Loucy (cell line): ENCODE results near the gene CERK.

ENCODE experiments used
- H2AFZ ChIP-seq: fragments of 200-600 bp; sonication (generic); 2 replicates; pipeline ENCODE4 v1.6.0; 2016; ENCODE audit warnings: antibody characterized with exemption, mild to moderate bottlenecking, low read length, moderate library complexity
- H3F3A ChIP-seq: fragments of 200-600 bp; 2 replicates; pipeline ENCODE4 v1.6.0; 2016; ENCODE audit warnings: antibody characterized with exemption, low read depth, mild to moderate bottlenecking
- H3K27me3 ChIP-seq: fragments of 200-600 bp; sonication (generic); 2 replicates; pipeline ENCODE4 v1.6.1; 2014; ENCODE audit warnings: low read length, mild to moderate bottlenecking; ENCODE audit not compliant: insufficient read depth, poor library complexity, severe bottlenecking
- H3K36me3 ChIP-seq: fragments of 200-600 bp; sonication (generic); 2 replicates; pipeline ENCODE4 v1.6.1; 2016; ENCODE audit warnings: low read length; ENCODE audit not compliant: insufficient read depth
- H3K4me1 ChIP-seq: fragments of 200-600 bp; sonication (generic); 2 replicates; pipeline ENCODE4 v1.5.1; 2014; ENCODE audit warnings: low read length, mild to moderate bottlenecking; ENCODE audit not compliant: insufficient read depth, poor library complexity, severe bottlenecking
- H3K4me2 ChIP-seq: fragments of 200-600 bp; sonication (generic); 2 replicates; pipeline ENCODE4 v1.6.0; 2014; ENCODE audit warnings: antibody characterized with exemption, low read length, low read depth, mild to moderate bottlenecking; ENCODE audit not compliant: poor library complexity, severe bottlenecking
- H3K4me3 ChIP-seq: fragments of 200-600 bp; sonication (generic); 2 replicates; pipeline ENCODE4 v1.5.1; 2014; ENCODE audit warnings: low read length, mild to moderate bottlenecking, mixed read lengths; ENCODE audit not compliant: poor library complexity, severe bottlenecking
- H3K79me2 ChIP-seq: fragments of 200-600 bp; sonication (generic); 2 replicates; pipeline ENCODE4 v1.6.1; 2014; ENCODE audit warnings: low read length; ENCODE audit not compliant: insufficient read depth
- H3K9ac ChIP-seq: fragments of 200-600 bp; sonication (generic); 2 replicates; pipeline ENCODE4 v1.6.0; 2014; ENCODE audit warnings: mild to moderate bottlenecking, low read depth, low read length, moderate library complexity; ENCODE audit not compliant: poor library complexity, severe bottlenecking
- H3K9me2 ChIP-seq: fragments of 200-600 bp; sonication (generic); replicated peaks from 2 replicates; pipeline ENCODE4 v1.6.1; 2016; ENCODE audit warnings: low read depth, low read length, mixed read lengths
- H3K9me3 ChIP-seq: fragments of 200-600 bp; sonication (generic); 2 replicates; pipeline ENCODE4 v1.6.1; 2014; ENCODE audit warnings: mild to moderate bottlenecking, antibody characterized with exemption, low read length, low read depth; ENCODE audit not compliant: insufficient read depth
- H4K20me1 ChIP-seq: fragments of 200-600 bp; sonication (generic); 2 replicates; pipeline ENCODE4 v1.6.0; 2014; ENCODE audit warnings: antibody characterized with exemption, low read length, mild to moderate bottlenecking; ENCODE audit not compliant: insufficient read depth, poor library complexity, severe bottlenecking
- EZH2phosphoT487 ChIP-seq: fragments of 200-600 bp; IDR thresholded peaks from 2 replicates; pipeline ENCODE4 v1.6.1; 2018; ENCODE audit warnings: antibody characterized with exemption, mild to moderate bottlenecking, moderate library complexity, borderline replicate concordance
- TF ChIP-seq, protein P1 (sequence below): fragments of 200-600 bp; sonication (generic); conservative IDR thresholded peaks from 2 replicates; pipeline ENCODE4 v1.5.1; 2014; ENCODE audit warnings: mild to moderate bottlenecking, antibody characterized with exemption, low read length

Gene CERK

DNA sequence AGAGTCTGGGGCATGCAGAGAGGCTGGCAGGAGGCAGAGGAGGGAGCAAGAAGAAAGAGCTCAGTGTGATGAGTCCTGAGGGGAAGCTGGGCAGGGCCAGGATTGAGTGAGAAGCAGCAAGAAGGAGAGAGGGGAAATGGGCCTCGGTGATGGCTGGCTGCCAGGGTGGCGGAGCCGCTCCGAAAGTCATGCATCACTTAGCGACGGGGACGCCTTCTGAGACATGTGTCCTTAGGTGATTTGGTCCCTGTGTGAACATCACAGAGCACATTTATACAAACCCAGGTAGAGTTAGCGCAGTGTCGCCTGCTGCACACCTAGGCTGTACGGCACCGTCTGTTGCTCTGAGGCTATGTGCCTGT lies 39.5 kb upstream of the CERK start:
- Histone ChIP-seq H3K36me3 (no peaks in the 10 kb centered on the region), H3K9ac (no peak overlapping the region), H3K9me3 (no peaks in the 10 kb centered on the region), H3F3A (no peaks in the 10 kb centered on the region), H3K27me3 (no peaks in the 10 kb centered on the region), H3K79me2 (peaks cover 86% of the 10 kb centered on the region; the same call in 1 of the 2 replicates), H2AFZ (no peak overlapping the region), H4K20me1 (peaks cover 3% of the 10 kb centered on the region), H3K9me2 (no peaks in the 10 kb centered on the region), H3K4me2 (no peak overlapping the region), H3K4me3 (no peak overlapping the region), H3K4me1 (peaks cover 4% of the 10 kb centered on the region)
- no peak for TF ChIP-seq EZH2phosphoT487
- TF ChIP-seq, protein P1, sequence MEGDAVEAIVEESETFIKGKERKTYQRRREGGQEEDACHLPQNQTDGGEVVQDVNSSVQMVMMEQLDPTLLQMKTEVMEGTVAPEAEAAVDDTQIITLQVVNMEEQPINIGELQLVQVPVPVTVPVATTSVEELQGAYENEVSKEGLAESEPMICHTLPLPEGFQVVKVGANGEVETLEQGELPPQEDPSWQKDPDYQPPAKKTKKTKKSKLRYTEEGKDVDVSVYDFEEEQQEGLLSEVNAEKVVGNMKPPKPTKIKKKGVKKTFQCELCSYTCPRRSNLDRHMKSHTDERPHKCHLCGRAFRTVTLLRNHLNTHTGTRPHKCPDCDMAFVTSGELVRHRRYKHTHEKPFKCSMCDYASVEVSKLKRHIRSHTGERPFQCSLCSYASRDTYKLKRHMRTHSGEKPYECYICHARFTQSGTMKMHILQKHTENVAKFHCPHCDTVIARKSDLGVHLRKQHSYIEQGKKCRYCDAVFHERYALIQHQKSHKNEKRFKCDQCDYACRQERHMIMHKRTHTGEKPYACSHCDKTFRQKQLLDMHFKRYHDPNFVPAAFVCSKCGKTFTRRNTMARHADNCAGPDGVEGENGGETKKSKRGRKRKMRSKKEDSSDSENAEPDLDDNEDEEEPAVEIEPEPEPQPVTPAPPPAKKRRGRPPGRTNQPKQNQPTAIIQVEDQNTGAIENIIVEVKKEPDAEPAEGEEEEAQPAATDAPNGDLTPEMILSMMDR, result no peak

DNA sequence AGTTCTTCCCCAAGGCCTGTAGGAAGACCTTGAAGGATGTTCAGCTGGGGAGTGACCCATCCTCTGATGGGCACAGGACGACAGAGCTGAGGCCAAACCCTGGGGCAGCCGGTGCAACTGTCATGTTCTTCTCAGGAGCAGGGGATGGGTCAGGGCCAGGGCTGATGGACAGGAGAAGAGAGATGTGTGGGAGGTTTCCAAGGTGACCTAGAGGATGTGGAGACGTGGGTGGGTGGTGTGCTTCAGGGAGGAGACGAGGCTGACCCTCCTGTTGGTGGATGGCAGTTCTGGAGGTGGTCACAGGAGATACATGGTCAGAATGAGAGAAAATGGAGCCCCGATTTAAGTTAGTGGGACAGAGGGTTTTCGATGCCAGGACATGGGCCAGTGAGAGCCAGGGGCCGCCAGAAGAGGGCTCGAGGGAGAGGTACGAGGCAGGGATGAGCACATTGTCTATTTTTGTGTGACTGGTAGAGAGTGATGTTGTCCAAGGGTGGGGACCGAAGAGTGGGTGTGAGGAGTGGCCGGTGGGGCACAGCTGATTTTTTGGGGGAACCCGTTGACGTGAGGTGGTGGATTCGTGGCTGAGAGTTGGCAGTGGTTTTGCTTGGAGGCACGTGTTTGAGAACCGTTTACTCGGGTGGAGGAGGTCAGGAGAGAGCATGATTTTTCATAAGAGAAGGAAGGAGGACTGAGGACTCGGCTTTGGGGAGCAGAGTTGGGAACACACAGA lies 39.0 kb upstream of the CERK start:
- Histone ChIP-seq H3K4me3 (no peak overlapping the region), H2AFZ (no peak overlapping the region), H3F3A (no peaks in the 10 kb centered on the region), H3K4me2 (no peak overlapping the region), H3K27me3 (no peaks in the 10 kb centered on the region), H3K4me1 (peaks cover 4% of the 10 kb centered on the region), H3K9me2 (no peaks in the 10 kb centered on the region), H3K79me2 (peaks cover 83% of the 10 kb centered on the region; the same call in 1 of the 2 replicates), H3K36me3 (no peaks in the 10 kb centered on the region), H3K9ac (no peak overlapping the region), H4K20me1 (peaks cover 3% of the 10 kb centered on the region), H3K9me3 (no peaks in the 10 kb centered on the region)
- no peak for TF ChIP-seq EZH2phosphoT487
- TF ChIP-seq, protein P1, result no peak

DNA sequence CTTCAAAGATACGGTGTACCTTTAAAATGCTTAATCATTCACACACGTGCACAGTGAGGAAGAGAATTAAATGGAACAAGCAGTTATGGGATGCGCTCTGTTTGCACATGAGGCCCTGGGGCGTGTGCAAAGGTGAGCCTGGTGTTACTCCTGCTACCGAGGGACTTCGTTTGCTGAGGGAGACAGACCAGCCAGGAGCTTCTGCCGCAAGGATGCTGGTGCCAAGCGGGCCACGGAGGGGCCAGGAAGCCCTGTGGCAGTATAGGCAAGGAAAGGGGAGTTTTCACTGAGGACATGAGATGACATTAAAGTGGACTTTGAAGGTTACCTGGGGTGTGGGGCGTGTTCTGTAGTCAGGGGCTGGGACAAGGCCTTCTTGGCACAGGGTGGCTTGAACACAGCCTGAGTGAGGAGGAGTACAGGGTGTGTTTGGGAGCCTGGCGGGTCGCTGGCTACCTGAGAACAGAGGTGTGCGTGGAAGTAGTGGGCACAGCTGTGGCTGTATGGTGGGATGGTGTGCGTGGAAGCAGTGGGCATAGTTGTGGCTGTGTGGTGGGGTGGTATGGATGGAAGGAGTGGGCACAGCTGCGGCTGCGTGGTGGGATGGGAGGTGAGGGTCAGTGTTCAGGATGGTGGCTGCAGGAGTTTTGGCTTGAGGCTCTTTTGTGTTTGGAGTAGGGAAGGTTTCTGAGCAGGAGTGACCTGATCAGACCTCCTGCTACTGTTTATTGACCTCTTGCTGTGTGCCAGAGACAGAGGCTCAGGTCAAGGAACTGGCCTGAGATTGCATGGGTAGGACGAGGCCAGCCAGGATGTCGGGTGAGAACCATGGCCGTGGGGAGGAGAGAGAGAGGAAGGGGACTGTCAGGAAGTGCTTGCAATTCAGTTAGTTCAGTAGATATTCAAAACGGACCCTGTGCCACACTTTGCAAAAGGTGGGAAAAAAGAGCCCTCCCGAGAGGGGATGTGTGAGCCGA lies 38.1 kb upstream of the CERK start:
- Histone ChIP-seq H3K4me1 (peaks cover 4% of the 10 kb centered on the region), H3K36me3 (no peaks in the 10 kb centered on the region), H3F3A (no peaks in the 10 kb centered on the region), H3K4me3 (no peak overlapping the region), H3K27me3 (no peaks in the 10 kb centered on the region), H3K9me3 (no peaks in the 10 kb centered on the region), H3K9me2 (no peaks in the 10 kb centered on the region), H4K20me1 (peaks cover 3% of the 10 kb centered on the region), H2AFZ (no peak overlapping the region), H3K79me2 (peaks cover 76% of the 10 kb centered on the region; the same call in 1 of the 2 replicates), H3K9ac (no peak overlapping the region), H3K4me2 (no peak overlapping the region)
- no peak for TF ChIP-seq EZH2phosphoT487
- TF ChIP-seq, protein P1, result no peak
